ENCODE results near the gene CASQ1. TPM values are rescaled to one million over a fixed set of nuclear protein-coding genes. Genes with fewer than 3 reads are reported as not detected.

CASQ1 gene
- total RNA-seq, 1 donor from 2014 or later, result not detected

- Mint-ChIP-seq H3K27ac (ENCODE audit: unreplicated experiment) (peak overlapping the region; percentile 45), H3K4me1 (ENCODE audit: low read depth, unreplicated experiment) (peaks cover 5% of the 10 kb centered on the region), H3K36me3 (ENCODE audit: unreplicated experiment) (no peaks in the 10 kb centered on the region), H3K9me3 (ENCODE audit: unreplicated experiment) (no peaks in the 10 kb centered on the region), H3K4me3 (ENCODE audit: unreplicated experiment) (no peak overlapping the region), H3K27me3 (ENCODE audit: unreplicated experiment) (peaks cover 2% of the 10 kb centered on the region)
- no peak for DNase-seq
- TF ChIP-seq, protein P1, sequence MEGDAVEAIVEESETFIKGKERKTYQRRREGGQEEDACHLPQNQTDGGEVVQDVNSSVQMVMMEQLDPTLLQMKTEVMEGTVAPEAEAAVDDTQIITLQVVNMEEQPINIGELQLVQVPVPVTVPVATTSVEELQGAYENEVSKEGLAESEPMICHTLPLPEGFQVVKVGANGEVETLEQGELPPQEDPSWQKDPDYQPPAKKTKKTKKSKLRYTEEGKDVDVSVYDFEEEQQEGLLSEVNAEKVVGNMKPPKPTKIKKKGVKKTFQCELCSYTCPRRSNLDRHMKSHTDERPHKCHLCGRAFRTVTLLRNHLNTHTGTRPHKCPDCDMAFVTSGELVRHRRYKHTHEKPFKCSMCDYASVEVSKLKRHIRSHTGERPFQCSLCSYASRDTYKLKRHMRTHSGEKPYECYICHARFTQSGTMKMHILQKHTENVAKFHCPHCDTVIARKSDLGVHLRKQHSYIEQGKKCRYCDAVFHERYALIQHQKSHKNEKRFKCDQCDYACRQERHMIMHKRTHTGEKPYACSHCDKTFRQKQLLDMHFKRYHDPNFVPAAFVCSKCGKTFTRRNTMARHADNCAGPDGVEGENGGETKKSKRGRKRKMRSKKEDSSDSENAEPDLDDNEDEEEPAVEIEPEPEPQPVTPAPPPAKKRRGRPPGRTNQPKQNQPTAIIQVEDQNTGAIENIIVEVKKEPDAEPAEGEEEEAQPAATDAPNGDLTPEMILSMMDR (IDR thresholded peaks at IDR 0.05; ENCODE audit: partially characterized antibody, unreplicated experiment), result no peak
Measured at GRCh38 chr1:160238408-160238807, 48.0 kb downstream of the CASQ1 start.

GRCh38 chr1:160239582-160240299, 49.4 kb downstream of the CASQ1 start:
- peaks cover 2% of the 10 kb centered on the region for H3K27me3 Mint-ChIP-seq (ENCODE audit: unreplicated experiment)
- H3K36me3 Mint-ChIP-seq (ENCODE audit: unreplicated experiment), result no peaks in the 10 kb centered on the region
- TF ChIP-seq, protein P1 (IDR thresholded peaks at IDR 0.05; ENCODE audit: partially characterized antibody, unreplicated experiment), result no peak
- H3K4me1 Mint-ChIP-seq (ENCODE audit: low read depth, unreplicated experiment), result peaks cover 15% of the 10 kb centered on the region
- H3K9me3 Mint-ChIP-seq (ENCODE audit: unreplicated experiment), result no peaks in the 10 kb centered on the region
- H3K27ac Mint-ChIP-seq (ENCODE audit: unreplicated experiment), result no peak overlapping the region
- no peak for DNase-seq
- no peak overlapping the region for H3K4me3 Mint-ChIP-seq (ENCODE audit: unreplicated experiment)

DNA sequence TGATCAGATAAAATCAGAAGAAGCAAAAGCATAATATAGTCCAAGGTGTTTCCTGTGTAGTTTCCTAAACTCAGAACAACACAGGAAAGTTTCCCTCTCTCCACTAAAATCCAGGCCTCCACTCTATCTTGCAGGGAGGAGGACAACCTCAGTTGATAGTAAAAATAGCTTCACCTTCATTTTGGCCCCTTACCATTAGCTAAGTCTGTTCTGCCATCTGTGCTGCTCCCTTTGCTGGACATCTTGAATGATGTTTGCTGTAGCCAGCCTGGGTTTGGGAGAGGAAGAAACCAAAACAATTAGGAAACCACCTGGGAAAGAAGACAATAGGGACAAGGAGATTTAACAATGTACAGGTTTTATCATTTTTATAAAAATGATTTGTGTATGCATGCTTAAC, 53.4 kb downstream of the CASQ1 start:
- TF ChIP-seq, protein P1 (IDR thresholded peaks at IDR 0.05; ENCODE audit: partially characterized antibody, unreplicated experiment), result no peak
- H3K4me1 Mint-ChIP-seq (ENCODE audit: low read depth, unreplicated experiment), result peaks cover 26% of the 10 kb centered on the region
- H3K27ac Mint-ChIP-seq (ENCODE audit: unreplicated experiment), result peak overlapping the region; percentile 81
- DNase-seq, result no peak
- H3K4me3 Mint-ChIP-seq (ENCODE audit: unreplicated experiment), result peak overlapping the region; percentile 31
- H3K36me3 Mint-ChIP-seq (ENCODE audit: unreplicated experiment), result no peaks in the 10 kb centered on the region
- H3K9me3 Mint-ChIP-seq (ENCODE audit: unreplicated experiment), result no peaks in the 10 kb centered on the region
- H3K27me3 Mint-ChIP-seq (ENCODE audit: unreplicated experiment), result peaks cover 2% of the 10 kb centered on the region

DNA sequence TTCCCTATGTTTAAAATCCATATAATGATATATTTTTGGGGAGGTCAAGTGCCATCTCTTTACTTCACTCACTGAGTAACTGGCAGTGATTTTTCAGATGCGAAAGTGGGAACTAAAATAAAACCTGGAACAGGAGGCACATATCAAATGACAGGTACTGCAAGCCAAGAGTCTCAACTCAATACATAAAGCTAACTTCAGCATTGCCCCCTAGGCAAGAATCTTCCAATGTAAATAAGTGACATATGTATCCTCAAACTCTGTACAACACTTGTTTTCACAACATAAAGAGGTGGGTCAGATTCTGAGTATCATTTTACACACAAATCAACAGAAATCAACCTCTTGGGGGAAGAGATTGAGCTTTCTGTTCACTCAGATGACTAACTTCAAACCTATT, 53.8 kb downstream of the CASQ1 start:
- no peak for DNase-seq
- Mint-ChIP-seq H3K4me3 (ENCODE audit: unreplicated experiment) (no peak overlapping the region), H3K27me3 (ENCODE audit: unreplicated experiment) (peaks cover 2% of the 10 kb centered on the region)

GRCh38 chr1:160245434-160245833, 55.1 kb downstream of the CASQ1 start:
- peaks cover 28% of the 10 kb centered on the region for H3K4me1 Mint-ChIP-seq (ENCODE audit: low read depth, unreplicated experiment)
- H3K27me3 Mint-ChIP-seq (ENCODE audit: unreplicated experiment), result no peaks in the 10 kb centered on the region
- no peaks in the 10 kb centered on the region for H3K9me3 Mint-ChIP-seq (ENCODE audit: unreplicated experiment)
- DNase-seq, result no peak
- TF ChIP-seq, protein P1 (IDR thresholded peaks at IDR 0.05; ENCODE audit: partially characterized antibody, unreplicated experiment), result no peak
- peak overlapping the region; percentile 67 for H3K27ac Mint-ChIP-seq (ENCODE audit: unreplicated experiment)
- H3K36me3 Mint-ChIP-seq (ENCODE audit: unreplicated experiment), result no peaks in the 10 kb centered on the region
- peak overlapping the region; percentile 18 for H3K4me3 Mint-ChIP-seq (ENCODE audit: unreplicated experiment)

More for the DNA sequence above, 53.8 kb downstream of the CASQ1 start:
- Mint-ChIP-seq H3K9me3 (ENCODE audit: unreplicated experiment) (no peaks in the 10 kb centered on the region), H3K4me1 (ENCODE audit: low read depth, unreplicated experiment) (peaks cover 26% of the 10 kb centered on the region), H3K36me3 (ENCODE audit: unreplicated experiment) (no peaks in the 10 kb centered on the region), H3K27ac (ENCODE audit: unreplicated experiment) (peak overlapping the region; percentile 81)
- TF ChIP-seq, protein P1 (IDR thresholded peaks at IDR 0.05; ENCODE audit: partially characterized antibody, unreplicated experiment), result no peak

Measured in glutamatergic neuron (in vitro differentiated cells).